HG02885 (cell line): ENCODE results near the gene TIMM44.
"Not testable (repeated sequence)": the region's sequence is repeated elsewhere in the genome, so short reads cannot be mapped to it uniquely, and the experiment has no call there.

Experiments used
- ATAC-seq: cut with Tn5 transposase; IDR thresholded peaks from one replicate; pipeline ENCODE4 v1.9.1; 2021; ENCODE audit warnings: mild to moderate bottlenecking; ENCODE audit not compliant: unreplicated experiment, poor library complexity

Gene TIMM44

GRCh38 chr19:7955696-7956095 is 12.2 kb upstream of the TIMM44 start:
- ATAC-seq, result no peak

GRCh38 chr19:7953576-7953975 is 10.1 kb upstream of the TIMM44 start:
- ATAC-seq, result no peak

GRCh38 chr19:7953060-7953459 is 9.6 kb upstream of the TIMM44 start:
- ATAC-seq, result no peak

GRCh38 chr19:7947939-7948338 is 4.5 kb upstream of the TIMM44 start:
- ATAC-seq, result no peak

GRCh38 chr19:7944177-7944761 is 803 bp upstream of the TIMM44 start:
- no peak for ATAC-seq

GRCh38 chr19:7942981-7943443 is 454 bp downstream of the TIMM44 start:
- no peak for ATAC-seq

GRCh38 chr19:7941895-7942596 is 1.4 kb downstream of the TIMM44 start:
- ATAC-seq, result no peak

- ATAC-seq, result no peak
These were observed 2.6 kb downstream of the TIMM44 start for GRCh38 chr19:7940841-7941240.

- ATAC-seq, result no peak
These were observed 8.7 kb downstream of the TIMM44 start for GRCh38 chr19:7934766-7935165.

GRCh38 chr19:7933828-7934725 is 9.4 kb downstream of the TIMM44 start:
- ATAC-seq, result no peak

GRCh38 chr19:7933411-7933810 is 10.1 kb downstream of the TIMM44 start:
- ATAC-seq, result no peak

GRCh38 chr19:7932930-7933300 is 10.6 kb downstream of the TIMM44 start:
- ATAC-seq, result no peak

GRCh38 chr19:7932276-7932929 is 11.1 kb downstream of the TIMM44 start:
- no peak for ATAC-seq

GRCh38 chr19:7931221-7932061 is 12.0 kb downstream of the TIMM44 start:
- no peak for ATAC-seq

- no peak for ATAC-seq
These were observed 12.7 kb downstream of the TIMM44 start for GRCh38 chr19:7930765-7931164.

- not testable (repeated sequence) for ATAC-seq
These were observed 13.4 kb downstream of the TIMM44 start for GRCh38 chr19:7930030-7930429.

- no peak for ATAC-seq
These were observed 14.4 kb downstream of the TIMM44 start for GRCh38 chr19:7928741-7929701.

- no peak for ATAC-seq
These were observed 15.1 kb downstream of the TIMM44 start for GRCh38 chr19:7928334-7928706.
